Measurements from ENCODE around the gene KBTBD7.

DNA sequence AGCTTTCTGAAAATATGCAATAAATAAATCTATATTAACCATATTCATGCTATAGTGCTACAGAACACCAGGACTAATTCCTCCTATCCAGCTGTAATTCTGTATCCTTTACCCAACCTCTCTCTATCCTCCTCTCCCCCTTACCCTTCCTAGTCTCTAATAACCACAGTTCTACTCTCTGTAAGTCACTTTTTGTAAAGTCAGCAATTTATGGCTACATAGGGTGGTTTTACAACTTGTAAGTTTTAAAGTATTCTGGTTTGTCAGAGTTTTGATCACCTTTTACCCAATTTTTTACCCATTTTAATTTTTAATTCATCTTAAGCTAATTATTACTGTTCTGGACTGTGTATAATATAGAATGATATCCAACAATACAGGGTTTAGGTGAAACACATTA lies 35.0 kb upstream of the KBTBD7 start:
- TF ChIP-seq CTCF (IDR thresholded peaks at IDR 0.05), result no peak
- no peak for TF ChIP-seq POLR2A (IDR thresholded peaks at IDR 0.05)

Data from heart left ventricle (tissue), 13 donors.